Peyer's patch (tissue), 4 donors: ENCODE measurements around the gene KRTAP5-5. TPM values are rescaled to one million over a fixed set of nuclear protein-coding genes. Genes with fewer than 3 reads are reported as not detected.
"Not testable (repeated sequence)": the region's sequence is repeated elsewhere in the genome, so short reads cannot be mapped to it uniquely, and the experiment has no call there.

Experiments
- DNase-seq, 3 donors: peaks; one replicate each; pipeline ENCODE4 v3.0.0-alpha.2; 2017 to 2019
- H3K27ac ChIP-seq, 4 donors: fragments of 200-600 bp; sonication (generic); one replicate each; pipeline ENCODE4 v1.5.1; 2016 to 2019
- H3K27me3 ChIP-seq, 2 donors: fragments of 200-600 bp; sonication (generic); one replicate each; pipeline ENCODE4 v1.5.1; 2019
- H3K36me3 ChIP-seq, 3 donors: fragments of 200-600 bp; sonication (generic); one replicate each; pipeline ENCODE4 v1.5.1; 2016 to 2019
- H3K4me1 ChIP-seq, 4 donors: fragments of 200-600 bp; sonication (generic); one replicate each; pipeline ENCODE4 v1.5.1; 2016 to 2019
- H3K4me3 ChIP-seq, 4 donors: fragments of 200-600 bp; sonication (generic); 1 replicate in 3 of 4; 2 replicates in 1 of 4; pipeline ENCODE4 v1.5.1; 2016 to 2019; ENCODE audit warnings: mild to moderate bottlenecking in 1 of 4
- H3K9me3 ChIP-seq, 4 donors: fragments of 200-600 bp; sonication (generic); one replicate each; pipeline ENCODE4 v1.5.1; 2016 to 2019; ENCODE audit warnings: mild to moderate bottlenecking in 1 of 4
- CTCF ChIP-seq, 6 experiments: fragments of 450-650 bp in 4 of 6; fragments of 200-600 bp in 2 of 6; sonication (generic) in 1 of 6; IDR thresholded peaks; one replicate each; pipeline ENCODE4 v1.5.1; 2017 to 2019; ENCODE audit warnings: antibody characterized with exemption in 6 of 6, mild to moderate bottlenecking in 3 of 6, moderate library complexity in 1 of 6
- POLR2A ChIP-seq, 2 donors: fragments of 450-650 bp; IDR thresholded peaks; one replicate each; pipeline ENCODE4 v1.5.1; 2017; ENCODE audit warnings: antibody characterized with exemption in 2 of 2, mild to moderate bottlenecking in 2 of 2, moderate library complexity in 2 of 2
- total RNA-seq, 4 donors: library from RNA; depleted of rRNA; stranded (reverse); fragments of >200 nt; gene quantifications; one replicate each; pipeline ENCODE4 v1.1.0, GENCODE V29; 2016

Gene KRTAP5-5
- total RNA-seq, 4 donors from 2014 or later = not detected

GRCh38 chr11:1656061-1656441, 26.5 kb downstream of the KRTAP5-5 start:
- peak in 1 of 3 donors; percentile 28 for DNase-seq
- Histone ChIP-seq H3K36me3 (no peaks in the 10 kb centered on the region), H3K27me3 (no peaks in the 10 kb centered on the region), H3K27ac (no peak overlapping the region), H3K9me3 (no peaks in the 10 kb centered on the region), H3K4me1 (peaks cover 0 to 11% (median 2%) of the 10 kb centered on the region in 4 donors), H3K4me3 (no peak overlapping the region)
- TF ChIP-seq POLR2A (IDR thresholded peaks at IDR 0.05) (no peak), CTCF (IDR thresholded peaks at IDR 0.05) (no peak)

GRCh38 chr11:1656670-1657069, 27.1 kb downstream of the KRTAP5-5 start:
- H3K36me3 ChIP-seq = no peaks in the 10 kb centered on the region
- peaks cover 0 to 11% (median 2%) of the 10 kb centered on the region in 4 donors for H3K4me1 ChIP-seq
- no peak overlapping the region for H3K4me3 ChIP-seq
- no peaks in the 10 kb centered on the region for H3K9me3 ChIP-seq
- DNase-seq = peak in 1 of 3 donors; percentile 25
- no peaks in the 10 kb centered on the region for H3K27me3 ChIP-seq
- TF ChIP-seq CTCF (IDR thresholded peaks at IDR 0.05) (no peak), POLR2A (IDR thresholded peaks at IDR 0.05) (no peak)
- H3K27ac ChIP-seq = no peak overlapping the region

GRCh38 chr11:1659506-1659905, 29.9 kb downstream of the KRTAP5-5 start:
- H3K36me3 ChIP-seq = no peaks in the 10 kb centered on the region
- TF ChIP-seq POLR2A (IDR thresholded peaks at IDR 0.05) = no peak
- no peak for TF ChIP-seq CTCF (IDR thresholded peaks at IDR 0.05)
- peak in 1 of 3 donors; percentile 37 for DNase-seq

GRCh38 chr11:1660111-1660867, 30.7 kb downstream of the KRTAP5-5 start:
- Histone ChIP-seq H3K9me3 (no peaks in the 10 kb centered on the region), H3K4me1 (no peaks in the 10 kb centered on the region), H3K36me3 (no peaks in the 10 kb centered on the region), H3K4me3 (no peak overlapping the region), H3K27me3 (no peaks in the 10 kb centered on the region), H3K27ac (no peak overlapping the region)
- peak in 2 of 3 donors; percentile 8 to 44 for DNase-seq
- TF ChIP-seq POLR2A (IDR thresholded peaks at IDR 0.05) (no peak), CTCF (IDR thresholded peaks at IDR 0.05) (no peak)

More at GRCh38 chr11:1659506-1659905, 29.9 kb downstream of the KRTAP5-5 start:
- H3K27ac ChIP-seq = no peak overlapping the region
- no peak overlapping the region for H3K4me3 ChIP-seq
- no peaks in the 10 kb centered on the region for H3K9me3 ChIP-seq
- no peaks in the 10 kb centered on the region for H3K27me3 ChIP-seq
- peaks cover 0 to 6% (median 0%) of the 10 kb centered on the region in 4 donors for H3K4me1 ChIP-seq

GRCh38 chr11:1661454-1662269, 32.1 kb downstream of the KRTAP5-5 start:
- peak in 2 of 3 donors; percentile 30 to 38 for DNase-seq
- not testable (repeated sequence) for H3K27me3 ChIP-seq, H3K9me3 ChIP-seq, H3K4me3 ChIP-seq, H3K36me3 ChIP-seq, H3K27ac ChIP-seq, H3K4me1 ChIP-seq

GRCh38 chr11:1662699-1663283, 33.2 kb downstream of the KRTAP5-5 start:
- not testable (repeated sequence) for H3K9me3 ChIP-seq, H3K36me3 ChIP-seq, H3K27ac ChIP-seq, H3K27me3 ChIP-seq, H3K4me3 ChIP-seq, H3K4me1 ChIP-seq, DNase-seq
